ENCODE results near the gene CD86.
"Not testable (repeated sequence)": the region's sequence is repeated elsewhere in the genome, so short reads cannot be mapped to it uniquely, and the experiment has no call there.

Gene CD86

DNA sequence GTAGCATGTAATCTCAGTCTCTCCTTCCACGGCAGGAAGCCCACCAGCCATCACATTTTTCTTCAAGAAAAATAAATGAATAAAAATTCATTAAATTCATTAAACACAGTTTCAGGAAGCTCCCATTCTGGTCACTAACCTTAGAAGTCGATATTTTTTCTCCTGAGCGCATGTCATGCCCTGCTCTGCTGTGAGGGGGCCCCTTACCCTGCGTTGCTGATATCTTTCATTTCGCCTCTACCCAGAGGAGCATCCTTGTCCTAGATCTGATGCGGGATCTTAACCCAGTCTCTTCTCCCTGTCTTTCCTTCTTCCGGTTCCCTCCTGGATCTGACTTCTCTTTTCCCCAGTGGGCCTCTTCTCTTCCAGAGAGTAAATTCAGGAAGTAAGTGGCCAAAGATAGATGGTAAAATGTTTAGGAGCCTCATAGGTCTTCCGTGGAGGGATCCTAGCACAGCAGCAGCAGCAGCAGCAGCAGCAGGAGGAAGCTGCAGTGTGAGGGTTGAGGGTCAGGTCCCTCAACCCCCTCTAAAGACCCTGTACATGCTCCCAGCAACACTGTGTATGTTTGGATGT lies 31.7 kb upstream of the CD86 start:
- 0 out of 2 replicates have a peak, but pooled peaks cover 7% of the 10 kb centered on the region for H3K4me1 ChIP-seq (ENCODE audit: insufficient read depth, low read length)
- no peak overlapping the region for H3K9ac ChIP-seq (ENCODE audit: low read depth, low read length)

DNA sequence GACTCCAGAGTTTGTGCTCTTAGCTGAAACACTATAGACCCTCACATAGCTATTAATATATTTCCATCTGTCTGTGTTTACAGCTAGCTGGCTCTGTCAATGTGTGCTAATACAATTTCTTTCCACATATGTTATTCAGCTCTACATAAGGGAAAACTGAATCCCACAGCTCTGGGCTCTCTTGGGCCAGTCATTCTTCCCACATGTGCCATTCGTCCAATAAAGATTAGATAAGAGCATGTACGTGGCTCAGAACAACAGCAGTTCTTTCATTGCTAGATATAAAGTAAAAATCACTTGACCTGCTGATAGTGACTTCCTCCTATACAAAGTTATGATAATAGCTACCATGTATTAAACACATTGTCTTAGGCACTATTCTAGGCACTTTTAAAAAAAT lies 30.4 kb upstream of the CD86 start:
- Histone ChIP-seq H3K9me3 (ENCODE audit: insufficient read depth, low read depth, low read length) (no peaks in the 10 kb centered on the region), H3K4me1 (ENCODE audit: insufficient read depth, low read length) (0 out of 2 replicates have a peak, but pooled peaks cover 7% of the 10 kb centered on the region), H3K9ac (ENCODE audit: low read depth, low read length) (no peak overlapping the region), H3K27me3 (ENCODE audit: insufficient read depth, low read length) (peaks cover 10% of the 10 kb centered on the region), H3K36me3 (ENCODE audit: insufficient read depth, low read length) (no peaks in the 10 kb centered on the region), H3K4me3 (ENCODE audit: low read length) (no peak overlapping the region), H3K27ac (ENCODE audit: low read depth, low read length) (no peak overlapping the region)
- WGBS: 89% methylated on average over 2 of the region's 2 CpGs

More for the DNA sequence above, 31.7 kb upstream of the CD86 start:
- Histone ChIP-seq H3K9me3 (ENCODE audit: insufficient read depth, low read depth, low read length) (no peaks in the 10 kb centered on the region), H3K36me3 (ENCODE audit: insufficient read depth, low read length) (no peaks in the 10 kb centered on the region), H3K27ac (ENCODE audit: low read depth, low read length) (no peak overlapping the region), H3K27me3 (ENCODE audit: insufficient read depth, low read length) (peaks cover 10% of the 10 kb centered on the region), H3K4me3 (ENCODE audit: low read length) (no peak overlapping the region)
- WGBS: 82% methylated on average over 8 of the region's 8 CpGs

DNA sequence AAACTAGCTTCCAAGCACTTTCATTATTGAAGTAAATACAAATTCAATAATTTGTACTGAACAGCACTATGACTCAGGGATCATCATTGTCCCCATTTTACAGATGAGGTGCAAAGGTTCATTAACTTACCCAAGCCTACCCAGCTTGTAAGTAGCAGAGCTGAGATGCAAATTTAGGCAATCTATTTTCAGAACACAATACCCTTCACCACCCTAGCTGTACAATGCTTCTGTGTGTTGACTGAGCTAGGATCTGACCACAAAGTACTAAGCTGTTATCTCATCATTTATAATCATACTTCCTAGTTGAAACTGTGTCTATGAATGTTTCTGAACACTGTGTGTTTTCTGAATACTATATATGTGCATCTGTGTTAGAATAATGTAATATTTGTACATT lies 29.9 kb upstream of the CD86 start:
- Histone ChIP-seq H3K27me3 (ENCODE audit: insufficient read depth, low read length) (peaks cover 10% of the 10 kb centered on the region), H3K27ac (ENCODE audit: low read depth, low read length) (no peak overlapping the region), H3K4me3 (ENCODE audit: low read length) (no peak overlapping the region), H3K36me3 (ENCODE audit: insufficient read depth, low read length) (no peaks in the 10 kb centered on the region), H3K9ac (ENCODE audit: low read depth, low read length) (no peak overlapping the region), H3K9me3 (ENCODE audit: insufficient read depth, low read depth, low read length) (no peaks in the 10 kb centered on the region), H3K4me1 (ENCODE audit: insufficient read depth, low read length) (0 out of 2 replicates have a peak, but pooled peaks cover 7% of the 10 kb centered on the region)

DNA sequence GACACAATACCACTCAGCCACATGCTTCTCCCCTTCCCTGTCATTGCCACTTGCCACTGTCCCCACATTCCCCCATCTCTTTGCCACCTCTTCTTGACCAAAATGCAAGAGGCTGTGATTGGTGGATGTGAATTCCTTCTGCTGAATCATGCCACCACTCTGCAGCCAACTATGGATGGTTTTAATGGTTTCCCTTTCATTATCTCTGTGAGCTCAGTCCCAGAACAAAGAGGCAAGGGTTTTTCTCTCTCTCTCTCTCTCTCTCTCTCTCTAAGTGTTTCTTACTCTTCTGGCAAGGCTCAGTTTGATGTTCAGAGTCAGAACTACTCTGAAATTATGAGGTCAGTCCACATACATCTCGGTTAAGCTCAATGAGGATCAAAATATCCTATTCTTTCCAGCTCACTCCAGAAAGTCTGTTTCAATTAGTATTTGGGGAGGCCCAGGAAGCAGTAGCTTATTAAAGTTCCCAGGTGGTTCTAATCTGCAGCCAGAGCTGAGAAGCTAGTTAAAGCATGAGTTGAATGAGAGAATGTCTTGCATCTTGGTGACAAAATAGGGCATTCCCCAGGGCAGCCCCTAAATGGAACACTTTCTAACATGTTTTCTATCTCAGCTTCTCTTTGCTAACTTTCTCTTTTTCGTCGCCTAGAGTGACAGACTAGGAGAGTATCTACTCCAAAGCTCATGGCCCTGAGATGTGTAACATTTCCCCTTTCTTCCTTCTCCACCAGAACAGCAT lies 24.6 kb upstream of the CD86 start:
- Histone ChIP-seq H3K9me3 (ENCODE audit: insufficient read depth, low read depth, low read length) (no peaks in the 10 kb centered on the region), H3K9ac (ENCODE audit: low read depth, low read length) (no peak overlapping the region), H3K4me1 (ENCODE audit: insufficient read depth, low read length) (no peaks in the 10 kb centered on the region), H3K4me3 (ENCODE audit: low read length) (no peak overlapping the region), H3K27ac (ENCODE audit: low read depth, low read length) (no peak overlapping the region), H3K36me3 (ENCODE audit: insufficient read depth, low read length) (no peaks in the 10 kb centered on the region), H3K27me3 (ENCODE audit: insufficient read depth, low read length) (no peaks in the 10 kb centered on the region)
- WGBS: 90% methylated on average over 3 of the region's 3 CpGs

DNA sequence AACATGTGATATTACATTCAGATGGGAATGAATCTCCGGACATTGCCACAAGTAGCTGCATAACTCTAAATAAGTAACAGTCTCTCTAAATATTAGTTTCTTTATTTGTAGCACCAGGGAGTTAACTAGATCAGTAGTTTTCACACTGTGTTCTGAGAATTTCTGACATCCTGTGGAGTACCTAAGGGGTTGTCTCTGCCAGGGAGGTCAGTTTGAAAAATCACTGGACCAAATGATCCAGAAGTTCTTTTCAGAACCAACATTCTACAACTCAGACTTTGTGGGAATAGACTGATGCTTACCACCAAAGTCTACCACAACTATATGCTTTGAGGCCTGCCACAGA lies 24.1 kb upstream of the CD86 start:
- WGBS: 100% methylated on average over 1 of the region's 1 CpG
- Histone ChIP-seq H3K27ac (ENCODE audit: low read depth, low read length) (no peak overlapping the region), H3K4me1 (ENCODE audit: insufficient read depth, low read length) (no peaks in the 10 kb centered on the region), H3K9ac (ENCODE audit: low read depth, low read length) (no peak overlapping the region), H3K4me3 (ENCODE audit: low read length) (no peak overlapping the region), H3K36me3 (ENCODE audit: insufficient read depth, low read length) (no peaks in the 10 kb centered on the region), H3K27me3 (ENCODE audit: insufficient read depth, low read length) (no peaks in the 10 kb centered on the region), H3K9me3 (ENCODE audit: insufficient read depth, low read depth, low read length) (no peaks in the 10 kb centered on the region)

DNA sequence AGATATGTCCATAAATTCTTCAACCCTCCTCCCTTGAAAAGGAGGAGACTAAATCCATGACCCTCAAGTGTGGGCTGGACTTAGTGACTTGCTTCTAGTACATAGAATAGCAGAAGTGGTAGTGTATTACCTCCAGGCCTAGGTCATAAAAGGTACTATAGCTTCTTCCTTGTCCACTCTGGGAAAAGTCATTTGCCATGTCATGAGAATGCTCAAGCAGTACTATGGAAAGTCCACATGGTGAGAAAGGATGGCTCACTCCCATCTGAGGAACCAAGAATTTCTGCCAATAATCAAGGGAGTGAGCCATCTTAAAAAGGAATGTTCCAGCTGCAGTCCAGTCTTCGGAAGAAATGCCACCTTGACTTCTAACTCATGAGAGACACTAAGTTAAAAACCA lies 22.6 kb upstream of the CD86 start:
- no peak overlapping the region for H3K9ac ChIP-seq (ENCODE audit: low read depth, low read length)
- no peaks in the 10 kb centered on the region for H3K27me3 ChIP-seq (ENCODE audit: insufficient read depth, low read length)
- no peaks in the 10 kb centered on the region for H3K4me1 ChIP-seq (ENCODE audit: insufficient read depth, low read length)
- H3K27ac ChIP-seq (ENCODE audit: low read depth, low read length): no peak overlapping the region
- no peaks in the 10 kb centered on the region for H3K36me3 ChIP-seq (ENCODE audit: insufficient read depth, low read length)
- 100% methylated on average over 1 of the region's 1 CpG for WGBS
- H3K4me3 ChIP-seq (ENCODE audit: low read length): no peak overlapping the region
- H3K9me3 ChIP-seq (ENCODE audit: insufficient read depth, low read depth, low read length): peaks cover 11% of the 10 kb centered on the region

DNA sequence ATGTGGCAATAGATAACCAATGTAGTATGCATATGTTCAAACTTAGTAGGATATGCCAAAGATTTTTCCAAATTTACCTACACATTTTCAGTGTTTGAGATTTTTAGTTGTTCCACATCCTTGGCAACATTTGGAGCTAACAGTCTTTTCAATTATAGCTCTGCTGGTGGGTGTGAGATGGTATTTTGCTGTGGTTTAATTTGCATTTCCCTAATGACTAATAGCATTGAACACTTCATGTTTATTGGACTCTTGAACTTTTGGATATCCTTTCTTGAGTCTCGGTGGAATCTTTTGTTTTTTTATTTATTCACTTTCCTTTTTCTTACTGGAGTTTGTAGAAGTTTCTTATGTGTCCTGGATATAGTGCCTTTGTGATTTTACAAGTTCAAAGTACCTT lies 22.1 kb upstream of the CD86 start:
- H3K36me3 ChIP-seq (ENCODE audit: insufficient read depth, low read length): no peaks in the 10 kb centered on the region
- no peak overlapping the region for H3K27ac ChIP-seq (ENCODE audit: low read depth, low read length)
- no CpG with 5 or more reads among the region's 1 CpG for WGBS
- no peaks in the 10 kb centered on the region for H3K27me3 ChIP-seq (ENCODE audit: insufficient read depth, low read length)
- no peaks in the 10 kb centered on the region for H3K4me1 ChIP-seq (ENCODE audit: insufficient read depth, low read length)
- no peak overlapping the region for H3K4me3 ChIP-seq (ENCODE audit: low read length)
- no peak overlapping the region for H3K9ac ChIP-seq (ENCODE audit: low read depth, low read length)
- H3K9me3 ChIP-seq (ENCODE audit: insufficient read depth, low read depth, low read length): peaks cover 14% of the 10 kb centered on the region

DNA sequence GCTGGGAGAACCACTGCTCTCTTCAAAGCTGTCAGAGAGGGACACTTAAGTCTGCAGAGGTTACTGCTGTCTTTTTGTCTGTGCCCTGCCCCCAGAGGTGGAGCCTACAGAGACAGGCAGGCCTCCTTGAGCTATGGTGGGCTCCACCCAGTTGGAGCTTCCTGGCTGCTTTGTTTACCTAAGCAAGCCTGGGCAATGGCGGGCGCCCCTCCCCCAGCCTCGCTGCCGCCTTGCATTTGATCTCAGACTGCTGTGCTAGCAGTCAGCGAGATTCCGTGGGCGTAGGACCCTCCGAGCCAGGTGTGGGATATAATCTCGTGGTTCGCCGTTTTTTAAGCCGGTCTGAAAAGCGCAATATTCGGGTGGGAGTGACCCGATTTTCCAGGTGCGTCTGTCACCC lies 7.9 kb upstream of the CD86 start:
- not testable (repeated sequence) for H3K36me3 ChIP-seq (ENCODE audit: insufficient read depth, low read length); H3K9ac ChIP-seq (ENCODE audit: low read depth, low read length); H3K4me1 ChIP-seq (ENCODE audit: insufficient read depth, low read length); H3K27me3 ChIP-seq (ENCODE audit: insufficient read depth, low read length); H3K4me3 ChIP-seq (ENCODE audit: low read length); H3K27ac ChIP-seq (ENCODE audit: low read depth, low read length); H3K9me3 ChIP-seq (ENCODE audit: insufficient read depth, low read depth, low read length)
- 31% methylated on average over 5 of the region's 16 CpGs for WGBS

DNA sequence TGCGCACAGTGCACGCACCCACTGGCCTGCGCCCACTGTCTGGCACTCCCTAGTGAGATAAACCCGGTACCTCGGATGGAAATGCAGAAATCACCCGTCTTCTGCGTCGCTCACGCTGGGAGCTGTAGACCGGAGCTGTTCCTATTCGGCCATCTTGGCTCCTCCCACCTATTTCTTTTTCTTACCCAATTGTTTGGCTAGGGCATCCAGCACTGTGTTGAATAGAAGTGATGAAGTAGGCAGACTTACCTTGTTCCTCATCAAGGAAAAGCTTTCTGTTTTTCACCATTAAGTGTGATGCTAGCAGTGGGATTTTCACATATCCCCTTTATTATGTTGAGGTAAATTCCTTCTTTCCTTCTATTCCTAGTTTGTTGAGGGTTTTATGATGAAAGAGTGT lies 7.4 kb upstream of the CD86 start:
- H3K27ac ChIP-seq (ENCODE audit: low read depth, low read length); H3K36me3 ChIP-seq (ENCODE audit: insufficient read depth, low read length); H3K27me3 ChIP-seq (ENCODE audit: insufficient read depth, low read length); H3K9me3 ChIP-seq (ENCODE audit: insufficient read depth, low read depth, low read length); H3K4me3 ChIP-seq (ENCODE audit: low read length); H3K4me1 ChIP-seq (ENCODE audit: insufficient read depth, low read length); H3K9ac ChIP-seq (ENCODE audit: low read depth, low read length): not testable (repeated sequence)
- 92% methylated on average over 11 of the region's 11 CpGs for WGBS

DNA sequence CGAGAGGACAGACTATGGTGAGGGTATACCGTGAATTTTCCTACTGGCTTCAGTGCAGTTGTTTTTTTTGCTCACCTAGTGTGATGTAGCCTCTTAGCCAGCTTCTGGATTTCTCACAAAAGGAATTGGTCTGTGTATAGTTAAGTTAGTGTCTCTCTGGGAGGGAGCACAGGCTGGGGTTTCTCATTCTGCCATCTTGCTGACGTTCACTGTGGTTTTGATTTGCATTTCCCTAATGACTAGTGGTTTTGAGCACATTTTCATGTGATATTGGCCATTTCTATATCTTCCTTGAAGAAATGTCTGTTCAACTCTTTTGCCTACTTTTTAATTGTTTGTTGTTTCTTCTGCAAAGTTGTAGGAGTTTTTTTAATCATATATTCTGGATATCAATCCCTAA lies 2.2 kb upstream of the CD86 start:
- 0 out of 2 replicates have a peak, but pooled peaks cover 3% of the 10 kb centered on the region for H3K9me3 ChIP-seq (ENCODE audit: insufficient read depth, low read depth, low read length)
- peaks cover 8% of the 10 kb centered on the region; the same call in 1 of the 2 replicates for H3K4me1 ChIP-seq (ENCODE audit: insufficient read depth, low read length)
- no peak overlapping the region for H3K9ac ChIP-seq (ENCODE audit: low read depth, low read length)
- no peaks in the 10 kb centered on the region for H3K27me3 ChIP-seq (ENCODE audit: insufficient read depth, low read length)
- H3K4me3 ChIP-seq (ENCODE audit: low read length): no peak overlapping the region
- no peaks in the 10 kb centered on the region for H3K36me3 ChIP-seq (ENCODE audit: insufficient read depth, low read length)
- WGBS: 88% methylated on average over 3 of the region's 3 CpGs
- no peak overlapping the region for H3K27ac ChIP-seq (ENCODE audit: low read depth, low read length)

DNA sequence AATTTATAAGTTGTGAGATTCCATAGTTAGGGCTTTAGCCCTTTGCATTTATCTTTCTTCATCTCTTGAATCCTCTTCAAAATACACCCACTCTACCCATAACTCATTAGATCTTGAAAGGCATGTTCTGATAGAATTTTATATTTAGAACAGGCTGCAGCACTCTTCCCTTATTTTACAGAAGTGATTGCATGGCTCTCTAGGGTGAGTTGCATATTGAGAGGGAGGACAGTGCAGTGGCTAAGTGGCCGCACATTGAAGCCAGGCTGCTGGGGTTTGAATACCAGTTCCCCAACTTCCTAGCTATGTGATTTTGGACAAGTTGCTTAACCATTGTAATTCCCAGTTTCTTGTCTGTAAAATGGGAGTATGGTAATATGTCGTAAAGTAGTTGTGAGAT lies 2.5 kb downstream of the CD86 start:
- no peak overlapping the region for H3K27ac ChIP-seq (ENCODE audit: low read depth, low read length)
- WGBS: 89% methylated on average over 2 of the region's 2 CpGs
- no peaks in the 10 kb centered on the region for H3K36me3 ChIP-seq (ENCODE audit: insufficient read depth, low read length)
- H3K4me1 ChIP-seq (ENCODE audit: insufficient read depth, low read length): peaks cover 8% of the 10 kb centered on the region; the same call in 1 of the 2 replicates
- H3K4me3 ChIP-seq (ENCODE audit: low read length): no peak overlapping the region
- no peaks in the 10 kb centered on the region for H3K27me3 ChIP-seq (ENCODE audit: insufficient read depth, low read length)
- no peaks in the 10 kb centered on the region for H3K9me3 ChIP-seq (ENCODE audit: insufficient read depth, low read depth, low read length)
- no peak overlapping the region for H3K9ac ChIP-seq (ENCODE audit: low read depth, low read length)

DNA sequence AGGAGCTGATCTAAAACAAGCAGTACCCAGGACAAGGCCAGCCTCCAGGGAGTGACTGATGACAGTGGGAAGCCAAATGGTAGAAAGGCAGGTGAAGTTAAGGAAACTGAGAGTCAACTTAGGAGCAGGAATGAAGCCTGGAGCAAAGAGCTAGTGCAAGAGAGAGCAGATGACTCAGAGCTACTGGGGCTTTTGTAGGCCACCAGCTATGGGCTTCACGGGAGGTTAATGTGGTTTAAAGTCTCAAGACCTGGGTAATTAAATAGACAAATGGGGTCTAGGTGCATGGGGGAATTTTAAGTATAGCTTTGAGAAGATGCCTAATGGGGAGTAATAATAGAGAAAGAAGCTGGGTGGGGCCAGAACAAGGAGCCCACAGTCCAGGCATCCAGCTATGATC lies 3.1 kb downstream of the CD86 start:
- H3K36me3 ChIP-seq (ENCODE audit: insufficient read depth, low read length): no peaks in the 10 kb centered on the region
- no peaks in the 10 kb centered on the region for H3K27me3 ChIP-seq (ENCODE audit: insufficient read depth, low read length)
- H3K4me3 ChIP-seq (ENCODE audit: low read length): no peak overlapping the region
- no peak overlapping the region for H3K27ac ChIP-seq (ENCODE audit: low read depth, low read length)
- 88% methylated on average over 1 of the region's 1 CpG for WGBS
- H3K9ac ChIP-seq (ENCODE audit: low read depth, low read length): no peak overlapping the region
- H3K4me1 ChIP-seq (ENCODE audit: insufficient read depth, low read length): peaks cover 8% of the 10 kb centered on the region; the same call in 1 of the 2 replicates
- H3K9me3 ChIP-seq (ENCODE audit: insufficient read depth, low read depth, low read length): no peaks in the 10 kb centered on the region
